Measurements from ENCODE around the gene SDR9C7. TPM values are rescaled to one million over a fixed set of nuclear protein-coding genes. Genes with fewer than 3 reads are reported as not detected.
"Not testable (repeated sequence)": the region's sequence is repeated elsewhere in the genome, so short reads cannot be mapped to it uniquely, and the experiment has no call there.

SDR9C7 gene
- total RNA-seq, 1 donor from 2014 or later: not detected

DNA sequence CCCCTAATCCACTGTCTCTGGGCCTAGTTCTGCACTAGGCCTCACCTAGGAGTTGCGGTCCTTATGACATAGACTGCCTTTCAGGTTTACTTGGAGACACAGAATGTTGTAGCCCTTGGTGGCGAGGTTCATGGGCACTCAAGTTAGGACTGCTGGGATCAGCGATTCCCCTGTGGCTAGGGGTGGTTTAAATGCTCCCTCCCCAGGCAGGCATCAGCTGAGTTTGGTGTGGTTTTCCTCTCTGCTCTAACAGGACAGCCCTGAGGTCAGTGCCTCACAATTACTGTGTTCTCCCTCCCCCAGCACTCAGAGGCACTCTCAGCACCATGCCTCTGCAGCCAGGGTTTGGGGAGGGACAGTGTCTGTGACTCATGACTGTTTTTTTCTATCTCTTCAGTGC, 45.4 kb upstream of the SDR9C7 start:
- no peak overlapping the region for H3K27ac Mint-ChIP-seq
- peaks cover 2% of the 10 kb centered on the region for H3K36me3 Mint-ChIP-seq (ENCODE audit: insufficient read depth)
- H3K4me1 Mint-ChIP-seq (ENCODE audit: low read depth): no peaks in the 10 kb centered on the region
- H3K9me3 Mint-ChIP-seq (ENCODE audit: low read depth): no peaks in the 10 kb centered on the region
- no peak overlapping the region for H3K4me3 Mint-ChIP-seq (ENCODE audit: low read depth)
- DNase-seq (ENCODE audit: low spot score, unreplicated experiment): no peak
- TF ChIP-seq, protein P1, sequence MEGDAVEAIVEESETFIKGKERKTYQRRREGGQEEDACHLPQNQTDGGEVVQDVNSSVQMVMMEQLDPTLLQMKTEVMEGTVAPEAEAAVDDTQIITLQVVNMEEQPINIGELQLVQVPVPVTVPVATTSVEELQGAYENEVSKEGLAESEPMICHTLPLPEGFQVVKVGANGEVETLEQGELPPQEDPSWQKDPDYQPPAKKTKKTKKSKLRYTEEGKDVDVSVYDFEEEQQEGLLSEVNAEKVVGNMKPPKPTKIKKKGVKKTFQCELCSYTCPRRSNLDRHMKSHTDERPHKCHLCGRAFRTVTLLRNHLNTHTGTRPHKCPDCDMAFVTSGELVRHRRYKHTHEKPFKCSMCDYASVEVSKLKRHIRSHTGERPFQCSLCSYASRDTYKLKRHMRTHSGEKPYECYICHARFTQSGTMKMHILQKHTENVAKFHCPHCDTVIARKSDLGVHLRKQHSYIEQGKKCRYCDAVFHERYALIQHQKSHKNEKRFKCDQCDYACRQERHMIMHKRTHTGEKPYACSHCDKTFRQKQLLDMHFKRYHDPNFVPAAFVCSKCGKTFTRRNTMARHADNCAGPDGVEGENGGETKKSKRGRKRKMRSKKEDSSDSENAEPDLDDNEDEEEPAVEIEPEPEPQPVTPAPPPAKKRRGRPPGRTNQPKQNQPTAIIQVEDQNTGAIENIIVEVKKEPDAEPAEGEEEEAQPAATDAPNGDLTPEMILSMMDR (IDR thresholded peaks at IDR 0.05; ENCODE audit: unreplicated experiment): no peak
- no peaks in the 10 kb centered on the region for H3K27me3 Mint-ChIP-seq

GRCh38 chr12:56978397-56979138, 44.4 kb upstream of the SDR9C7 start:
- TF ChIP-seq, protein P1 (IDR thresholded peaks at IDR 0.05; ENCODE audit: unreplicated experiment): no peak
- Mint-ChIP-seq H3K36me3 (ENCODE audit: insufficient read depth) (peaks cover 2% of the 10 kb centered on the region), H3K4me3 (ENCODE audit: low read depth) (no peak overlapping the region), H3K4me1 (ENCODE audit: low read depth) (no peaks in the 10 kb centered on the region), H3K27me3 (no peaks in the 10 kb centered on the region), H3K27ac (no peak overlapping the region), H3K9me3 (ENCODE audit: low read depth) (no peaks in the 10 kb centered on the region)
- DNase-seq (ENCODE audit: low spot score, unreplicated experiment): no peak

DNA sequence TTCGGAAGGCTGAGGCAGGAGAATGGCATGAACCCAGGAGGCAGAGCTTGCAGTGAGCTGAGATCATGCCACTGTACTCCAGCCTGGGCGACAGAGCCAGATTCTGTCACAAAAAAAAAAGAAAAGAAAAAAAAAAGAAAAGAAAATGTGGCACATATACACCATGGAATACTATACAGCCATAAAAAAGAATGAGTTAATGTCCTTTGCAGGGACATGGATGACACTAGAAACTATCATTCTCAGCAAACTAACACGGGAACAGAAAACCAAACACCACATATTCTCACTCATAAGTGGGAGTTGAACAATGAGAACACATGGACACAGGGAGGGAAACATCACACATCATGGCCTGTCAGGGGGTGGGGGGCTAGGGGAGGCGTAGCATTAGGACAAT, 43.2 kb upstream of the SDR9C7 start:
- H3K27ac Mint-ChIP-seq: peak overlapping the region; percentile 33
- not testable (repeated sequence) for H3K27me3 Mint-ChIP-seq; DNase-seq (ENCODE audit: low spot score, unreplicated experiment); H3K36me3 Mint-ChIP-seq (ENCODE audit: insufficient read depth); H3K4me1 Mint-ChIP-seq (ENCODE audit: low read depth); H3K9me3 Mint-ChIP-seq (ENCODE audit: low read depth); H3K4me3 Mint-ChIP-seq (ENCODE audit: low read depth)

DNA sequence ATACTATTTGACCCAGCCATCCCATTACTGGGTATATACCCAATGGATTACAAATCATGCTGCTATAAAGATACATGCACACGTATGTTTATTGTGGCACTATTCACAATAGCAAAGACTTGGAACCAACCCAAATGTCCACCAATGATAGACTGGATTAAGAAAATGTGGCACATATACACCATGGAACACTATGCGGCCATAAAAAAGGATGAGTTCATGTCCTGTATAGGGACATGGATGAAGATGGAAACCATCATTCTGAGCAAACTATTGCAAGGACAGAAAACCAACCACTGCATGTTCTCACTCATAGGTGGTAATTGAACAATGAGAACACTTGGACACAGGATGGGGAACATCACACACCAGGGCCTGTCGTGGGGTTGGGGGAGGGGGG, 40.0 kb upstream of the SDR9C7 start:
- not testable (repeated sequence) for H3K4me3 Mint-ChIP-seq (ENCODE audit: low read depth); H3K27me3 Mint-ChIP-seq; H3K27ac Mint-ChIP-seq; H3K4me1 Mint-ChIP-seq (ENCODE audit: low read depth); H3K36me3 Mint-ChIP-seq (ENCODE audit: insufficient read depth); H3K9me3 Mint-ChIP-seq (ENCODE audit: low read depth); DNase-seq (ENCODE audit: low spot score, unreplicated experiment)

GRCh38 chr12:56968910-56969309, 34.7 kb upstream of the SDR9C7 start:
- H3K27me3 Mint-ChIP-seq; H3K36me3 Mint-ChIP-seq (ENCODE audit: insufficient read depth); H3K27ac Mint-ChIP-seq; DNase-seq (ENCODE audit: low spot score, unreplicated experiment); H3K4me1 Mint-ChIP-seq (ENCODE audit: low read depth); H3K4me3 Mint-ChIP-seq (ENCODE audit: low read depth): not testable (repeated sequence)
- peaks cover 11% of the 10 kb centered on the region for H3K9me3 Mint-ChIP-seq (ENCODE audit: low read depth)

GRCh38 chr12:56965997-56966642, 31.9 kb upstream of the SDR9C7 start:
- not testable (repeated sequence) for H3K4me1 Mint-ChIP-seq (ENCODE audit: low read depth); H3K4me3 Mint-ChIP-seq (ENCODE audit: low read depth); DNase-seq (ENCODE audit: low spot score, unreplicated experiment); H3K27ac Mint-ChIP-seq; H3K36me3 Mint-ChIP-seq (ENCODE audit: insufficient read depth); H3K27me3 Mint-ChIP-seq
- H3K9me3 Mint-ChIP-seq (ENCODE audit: low read depth): peaks cover 21% of the 10 kb centered on the region

- H3K27ac Mint-ChIP-seq; H3K4me1 Mint-ChIP-seq (ENCODE audit: low read depth); H3K36me3 Mint-ChIP-seq (ENCODE audit: insufficient read depth); H3K27me3 Mint-ChIP-seq; H3K4me3 Mint-ChIP-seq (ENCODE audit: low read depth); DNase-seq (ENCODE audit: low spot score, unreplicated experiment): not testable (repeated sequence)
- peaks cover 25% of the 10 kb centered on the region for H3K9me3 Mint-ChIP-seq (ENCODE audit: low read depth)
Measured at GRCh38 chr12:56965124-56965523, 30.9 kb upstream of the SDR9C7 start.

- H3K27ac Mint-ChIP-seq; DNase-seq (ENCODE audit: low spot score, unreplicated experiment); H3K36me3 Mint-ChIP-seq (ENCODE audit: insufficient read depth); H3K4me1 Mint-ChIP-seq (ENCODE audit: low read depth); H3K27me3 Mint-ChIP-seq; H3K4me3 Mint-ChIP-seq (ENCODE audit: low read depth): not testable (repeated sequence)
- peaks cover 28% of the 10 kb centered on the region for H3K9me3 Mint-ChIP-seq (ENCODE audit: low read depth)
Measured at GRCh38 chr12:56963557-56963956, 29.3 kb upstream of the SDR9C7 start.

GRCh38 chr12:56962247-56962646, 28.0 kb upstream of the SDR9C7 start:
- not testable (repeated sequence) for H3K27ac Mint-ChIP-seq; H3K4me1 Mint-ChIP-seq (ENCODE audit: low read depth); H3K27me3 Mint-ChIP-seq; DNase-seq (ENCODE audit: low spot score, unreplicated experiment); H3K4me3 Mint-ChIP-seq (ENCODE audit: low read depth); H3K36me3 Mint-ChIP-seq (ENCODE audit: insufficient read depth)
- H3K9me3 Mint-ChIP-seq (ENCODE audit: low read depth): peaks cover 25% of the 10 kb centered on the region
